ENCODE results near the gene ASF1B. TPM values are rescaled to one million over a fixed set of nuclear protein-coding genes. Genes with fewer than 3 reads are reported as not detected.

The ASF1B gene
- total RNA-seq, 4 donors from 2014 or later: 1.2 TPM; not detected in 3

GRCh38 chr19:14168993-14169392 is 32.6 kb upstream of the ASF1B start:
- TF ChIP-seq CTCF (IDR thresholded peaks at IDR 0.05) (no peak), POLR2A (IDR thresholded peaks at IDR 0.05) (no peak), POLR2AphosphoS5 (IDR thresholded peaks at IDR 0.05) (no peak), EP300 (IDR thresholded peaks at IDR 0.05) (no peak)
- no peak overlapping the region for H3K4me3 ChIP-seq
- no peak overlapping the region for H3K27ac ChIP-seq
- ATAC-seq: no peak
- H3K36me3 ChIP-seq: peaks cover 0 to 57% of the 10 kb centered on the region in 2 donors
- H3K4me1 ChIP-seq: peaks cover 0 to 23% (median 16%) of the 10 kb centered on the region in 3 donors
- H3K27me3 ChIP-seq: no peaks in the 10 kb centered on the region
- no peaks in the 10 kb centered on the region for H3K9me3 ChIP-seq
- WGBS, 2 donors (ENCODE audit: low coverage in 1 of 2): 88% methylated on average over 3 of the region's 12 CpGs; no CpG with 5 or more reads in 1 of the 2 donors

DNA sequence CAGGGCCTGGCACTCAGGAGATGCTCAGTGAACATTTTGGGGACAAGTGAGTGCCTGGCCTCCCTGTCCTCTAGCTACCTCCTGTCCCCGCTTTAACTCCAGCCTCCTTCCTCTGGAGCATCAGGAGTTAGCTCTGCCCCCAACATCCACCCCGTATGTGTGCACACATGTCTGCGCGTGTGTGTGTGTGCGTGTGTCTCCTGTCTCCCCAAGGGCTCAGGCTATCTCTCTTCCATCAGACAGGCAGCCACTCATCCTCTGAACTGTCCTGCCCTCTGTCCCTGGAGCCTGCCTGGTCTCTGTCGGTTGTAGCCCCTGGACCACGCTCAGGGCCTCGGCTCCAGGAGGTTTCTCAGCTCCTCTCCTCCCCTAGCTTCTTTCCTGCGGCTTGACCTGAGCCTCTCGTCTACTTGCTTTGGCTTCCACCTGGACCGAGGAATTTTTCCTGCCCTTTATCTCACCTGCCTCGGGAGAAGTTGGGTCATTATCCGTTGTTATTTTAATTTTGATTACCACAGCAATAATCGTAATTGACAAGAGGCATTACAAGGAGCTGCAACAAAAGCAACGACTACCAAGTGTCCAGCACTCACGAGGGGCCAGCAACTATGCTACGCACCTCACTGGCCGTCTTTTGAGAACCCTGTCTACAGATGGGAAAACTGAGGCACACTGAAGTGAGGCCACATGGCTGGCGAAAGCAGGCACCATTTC is 32.0 kb upstream of the ASF1B start:
- no peaks in the 10 kb centered on the region for H3K27me3 ChIP-seq
- no peak for ATAC-seq

GRCh38 chr19:14167576-14168138 is 31.3 kb upstream of the ASF1B start:
- H3K36me3 ChIP-seq: peaks cover 0 to 54% of the 10 kb centered on the region in 2 donors
- no peaks in the 10 kb centered on the region for H3K9me3 ChIP-seq
- no peak overlapping the region for H3K4me3 ChIP-seq
- no peak for TF ChIP-seq POLR2A (IDR thresholded peaks at IDR 0.05)
- TF ChIP-seq EP300 (IDR thresholded peaks at IDR 0.05): no peak
- no peak for TF ChIP-seq CTCF (IDR thresholded peaks at IDR 0.05)
- no peak for TF ChIP-seq POLR2AphosphoS5 (IDR thresholded peaks at IDR 0.05)
- ATAC-seq: peak; percentile 56
- H3K27me3 ChIP-seq: no peaks in the 10 kb centered on the region
- WGBS, 2 donors (ENCODE audit: low coverage in 1 of 2): 85% methylated on average over 9 of the region's 18 CpGs; no CpG with 5 or more reads in 1 of the 2 donors
- peak overlapping the region in 2 of 4 donors; percentile 17 to 37 for H3K27ac ChIP-seq
- H3K4me1 ChIP-seq: peaks cover 0 to 23% (median 16%) of the 10 kb centered on the region in 3 donors

More for the DNA sequence above, 32.0 kb upstream of the ASF1B start:
- TF ChIP-seq POLR2AphosphoS5 (IDR thresholded peaks at IDR 0.05) (no peak), POLR2A (IDR thresholded peaks at IDR 0.05) (no peak), EP300 (IDR thresholded peaks at IDR 0.05) (no peak), CTCF (IDR thresholded peaks at IDR 0.05) (no peak)
- H3K4me1 ChIP-seq: peaks cover 0 to 23% (median 16%) of the 10 kb centered on the region in 3 donors
- H3K4me3 ChIP-seq: no peak overlapping the region
- no peak overlapping the region for H3K27ac ChIP-seq
- H3K9me3 ChIP-seq: no peaks in the 10 kb centered on the region
- 78 to 83% methylated on average over 13 to 19 of the region's 19 CpGs for WGBS, 2 donors (ENCODE audit: low coverage in 1 of 2)
- H3K36me3 ChIP-seq: peaks cover 0 to 54% of the 10 kb centered on the region in 2 donors

- Histone ChIP-seq H3K27me3 (no peaks in the 10 kb centered on the region), H3K27ac (peak overlapping the region in 2 of 4 donors; percentile 17 to 37), H3K36me3 (peaks cover 0 to 54% of the 10 kb centered on the region in 2 donors), H3K4me1 (peaks cover 0 to 23% (median 16%) of the 10 kb centered on the region in 3 donors), H3K4me3 (peak overlapping the region in 1 of 2 donors; percentile 12), H3K9me3 (no peaks in the 10 kb centered on the region)
- TF ChIP-seq POLR2A (IDR thresholded peaks at IDR 0.05) (no peak), EP300 (IDR thresholded peaks at IDR 0.05) (no peak), CTCF (IDR thresholded peaks at IDR 0.05) (no peak), POLR2AphosphoS5 (IDR thresholded peaks at IDR 0.05) (no peak)
- ATAC-seq: no peak
- WGBS, 2 donors (ENCODE audit: low coverage in 1 of 2): 42 to 53% methylated on average over 5 to 11 of the region's 12 CpGs
Observed at GRCh38 chr19:14166999-14167575, 30.7 kb upstream of the ASF1B start.

All from gastroesophageal sphincter (tissue), 4 donors.